EL (cell line): ENCODE measurements around the gene NWD2.
"Not testable (repeated sequence)": the region's sequence is repeated elsewhere in the genome, so short reads cannot be mapped to it uniquely, and the experiment has no call there.

Experiments
- DNase-seq: peaks from one replicate; pipeline ENCODE4 v3.0.0-alpha.2; 2016

NWD2 gene

DNA sequence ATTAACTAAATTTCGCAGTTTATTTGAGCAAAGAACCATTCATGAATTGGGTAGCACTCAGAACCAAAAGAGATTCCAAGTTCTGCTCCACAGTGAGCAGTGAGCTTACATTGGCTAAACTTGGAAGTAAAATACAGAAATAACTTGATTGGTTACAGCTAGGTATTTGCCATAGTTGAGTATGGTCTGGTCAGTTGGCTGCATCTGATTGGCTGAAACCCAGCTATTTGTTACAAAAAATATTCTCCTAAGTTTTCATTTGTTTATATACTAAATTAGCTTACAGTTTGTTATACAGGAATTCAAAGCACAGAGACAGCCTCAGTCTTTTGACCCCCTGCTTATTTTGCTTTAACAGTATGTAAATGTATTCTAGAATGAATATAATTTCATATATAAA, 226.6 kb downstream of the NWD2 start:
- DNase-seq, result no peak

DNA sequence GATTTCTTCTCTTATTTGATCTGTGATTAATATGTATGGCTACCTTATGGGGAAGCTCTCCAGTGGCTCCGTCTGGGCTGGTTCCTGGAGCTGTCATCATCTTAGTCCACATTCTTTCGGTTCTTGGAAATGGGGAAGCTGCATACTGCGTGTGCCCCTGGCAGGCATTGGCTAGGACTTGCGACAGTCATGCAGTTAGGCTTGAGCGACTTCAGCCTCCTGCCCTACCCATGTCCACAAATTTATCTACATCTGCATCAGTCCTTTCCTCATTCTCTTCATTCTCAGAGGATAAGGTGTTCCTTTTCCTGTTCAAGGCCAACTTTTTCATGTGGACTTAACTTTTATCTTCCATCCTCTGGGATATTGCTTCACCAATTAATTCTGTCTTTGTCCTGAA, 227.4 kb downstream of the NWD2 start:
- DNase-seq, result no peak

DNA sequence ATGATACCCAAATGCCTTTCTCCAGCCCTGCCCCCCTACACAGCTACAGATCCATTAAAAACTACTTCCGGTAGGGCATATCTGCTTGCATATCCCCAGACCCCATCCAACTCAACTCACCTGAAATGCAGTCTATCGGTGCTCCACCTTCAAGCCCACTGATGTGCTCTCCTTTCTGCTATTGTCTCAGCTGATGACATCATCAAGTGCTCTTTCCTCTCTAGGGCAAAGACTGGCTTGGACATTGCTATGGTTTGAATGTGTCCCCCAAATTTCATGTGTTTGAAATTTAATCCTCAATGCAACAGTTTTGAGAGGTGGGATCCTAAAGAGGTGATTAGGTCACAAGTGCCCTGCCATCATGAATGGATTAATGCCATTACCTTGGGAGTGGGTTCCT, 229.3 kb downstream of the NWD2 start:
- no peak for DNase-seq

DNA sequence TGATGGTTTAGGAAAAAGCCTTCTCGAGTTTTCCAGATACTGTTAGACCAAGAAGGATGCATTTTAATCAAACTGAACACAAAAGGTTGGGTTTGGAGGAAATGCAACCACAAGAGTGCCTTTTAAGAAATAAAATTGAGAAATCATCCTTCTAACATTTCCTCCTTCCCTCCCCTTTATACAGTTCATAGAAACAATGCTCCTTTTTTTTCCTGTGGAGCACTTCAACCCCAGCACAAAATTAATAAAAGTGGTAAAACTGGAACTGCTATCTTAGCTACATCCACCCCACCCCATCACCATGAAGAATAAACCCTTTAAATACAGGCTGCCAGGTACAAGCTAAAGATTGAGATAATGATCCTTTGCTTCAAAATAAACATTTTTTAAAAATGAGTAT, 230.5 kb downstream of the NWD2 start:
- no peak for DNase-seq

DNA sequence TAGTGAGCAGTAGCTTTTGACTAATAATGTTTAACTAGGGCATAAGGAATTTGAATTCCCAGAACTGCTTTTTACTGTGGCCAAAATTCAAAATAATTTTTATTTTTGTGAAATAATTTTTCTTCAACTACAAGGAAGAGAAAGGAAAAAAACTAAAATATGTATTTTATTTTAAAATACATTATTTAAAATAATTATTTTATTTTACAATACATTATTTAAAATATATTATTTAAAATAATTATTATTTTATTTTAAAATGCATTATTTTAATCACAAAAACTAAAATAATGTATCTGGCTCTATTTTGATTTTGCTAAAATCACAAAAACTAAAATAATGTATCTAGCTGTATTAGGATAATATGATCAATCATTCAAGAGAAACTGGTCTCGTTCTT, 231.2 kb downstream of the NWD2 start:
- no peak for DNase-seq

DNA sequence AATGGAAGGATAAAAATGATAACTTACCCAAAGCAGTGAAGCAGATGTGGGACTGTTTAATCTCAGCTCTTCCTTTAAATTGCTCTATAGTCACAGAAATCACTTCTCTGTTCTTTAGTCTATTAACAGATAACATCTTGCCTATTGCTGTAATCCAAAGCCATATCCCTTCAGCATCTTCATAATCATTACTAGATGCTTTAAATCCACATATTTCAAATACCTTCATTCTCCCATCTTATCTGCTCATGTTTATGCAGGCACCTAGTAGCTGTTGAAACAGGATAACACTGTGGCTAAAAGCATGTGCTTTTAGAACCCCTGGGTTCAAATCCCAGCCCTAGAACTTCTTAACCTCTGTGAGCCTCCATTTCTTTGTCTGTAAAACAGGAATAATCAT, 231.7 kb downstream of the NWD2 start:
- DNase-seq, result no peak

DNA sequence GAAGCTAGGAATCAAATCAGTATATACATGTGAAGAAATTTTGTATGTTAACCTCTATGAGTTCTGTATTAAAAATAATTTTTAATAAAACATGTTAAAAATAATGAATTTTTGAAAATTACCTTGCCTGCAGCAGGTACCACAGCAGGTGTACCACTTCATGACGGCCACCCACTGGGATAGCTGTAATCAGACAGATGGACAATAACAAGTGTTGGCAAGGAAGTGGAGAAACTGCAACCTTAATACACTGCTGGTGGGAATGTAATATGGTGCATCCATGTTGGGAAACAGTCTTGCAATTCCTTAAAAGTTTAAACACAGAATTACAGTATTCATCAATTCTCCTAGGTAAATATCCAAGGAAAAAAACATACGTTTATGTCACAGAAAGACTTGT, 232.1 kb downstream of the NWD2 start:
- DNase-seq, result no peak

DNA sequence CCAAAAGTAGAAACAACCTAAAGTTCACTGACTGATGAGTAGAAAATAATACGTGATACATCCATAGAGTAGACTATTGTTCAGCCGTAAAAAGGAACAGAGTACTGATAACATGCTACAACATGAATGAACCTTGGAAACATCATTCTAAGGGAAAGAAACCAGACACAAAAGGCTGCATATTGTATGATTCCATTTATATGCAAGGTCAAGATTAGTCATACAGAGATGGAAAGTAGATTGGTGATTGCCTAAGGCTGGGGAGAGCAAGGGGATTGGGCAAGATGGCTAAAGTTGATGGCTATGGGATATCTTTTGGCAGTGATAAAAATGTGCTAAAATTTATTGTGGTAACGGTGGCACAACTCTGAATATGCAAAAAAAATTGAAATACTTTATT, 232.6 kb downstream of the NWD2 start:
- DNase-seq, result no peak

DNA sequence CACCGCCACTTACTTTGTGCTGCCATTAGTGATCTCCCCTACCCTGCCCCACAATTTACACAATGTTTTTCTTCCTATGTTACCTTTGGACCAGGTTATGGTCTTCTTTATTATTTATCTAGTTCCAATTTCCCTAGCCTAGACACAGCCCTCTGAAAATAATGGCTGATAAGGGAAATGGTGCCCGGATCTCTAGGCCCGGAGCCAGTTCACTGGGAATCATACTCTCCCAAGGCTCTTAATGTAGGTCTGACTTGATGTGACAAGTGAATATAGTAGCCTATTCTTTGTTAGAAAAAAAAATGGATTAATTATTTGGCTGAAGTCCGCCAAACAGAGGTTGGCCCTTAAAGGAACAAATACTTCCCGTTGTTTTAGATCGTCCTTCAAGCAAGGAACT, 233.6 kb downstream of the NWD2 start:
- DNase-seq, result no peak

DNA sequence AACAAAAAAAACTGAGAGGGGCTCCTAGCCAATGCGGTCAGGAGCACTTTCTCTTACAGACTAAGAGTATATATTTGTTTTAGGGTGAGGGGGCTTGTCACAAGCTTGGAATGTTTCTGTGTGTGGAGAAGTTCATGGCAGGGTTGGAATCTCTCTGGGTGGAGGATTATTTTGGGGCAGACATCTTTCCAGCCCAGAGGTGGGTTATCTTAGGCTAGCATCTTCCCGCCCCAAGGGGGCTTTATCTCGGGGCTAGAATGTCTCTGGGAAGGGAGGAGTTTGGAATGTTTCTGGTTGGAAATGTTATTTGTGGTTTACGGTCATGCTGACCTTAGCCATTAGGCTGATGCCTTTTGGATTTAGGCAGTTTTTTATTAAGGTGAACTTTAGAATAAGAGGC, 236.0 kb downstream of the NWD2 start:
- no peak for DNase-seq

DNA sequence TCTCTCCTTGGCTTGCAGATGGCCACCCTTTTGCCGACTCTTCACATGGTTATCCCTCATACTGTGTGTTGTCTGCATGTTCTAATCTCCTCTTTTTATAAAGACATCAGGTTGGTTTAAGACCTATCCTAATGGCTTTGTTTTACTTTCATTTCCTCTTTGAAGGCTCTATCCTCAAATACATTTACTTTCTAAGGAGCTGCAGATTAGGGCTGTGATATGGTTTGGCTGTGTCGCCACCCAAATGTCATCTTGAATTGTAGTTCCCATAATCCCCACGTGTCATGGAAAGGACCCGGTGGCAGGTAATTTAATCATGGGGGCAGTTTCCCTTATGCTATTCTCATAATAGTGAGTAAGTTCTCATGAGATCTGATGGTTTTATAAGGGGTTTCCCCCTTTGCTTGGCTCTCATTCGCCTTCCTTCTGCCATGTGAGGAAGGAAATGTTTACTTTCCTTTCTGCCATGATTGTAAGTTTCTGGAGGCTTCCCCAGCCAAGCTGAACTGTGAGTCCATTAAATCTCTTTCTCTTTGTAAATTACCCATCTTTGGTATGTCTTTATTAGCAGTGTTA, 237.1 kb downstream of the NWD2 start:
- DNase-seq, result no peak

DNA sequence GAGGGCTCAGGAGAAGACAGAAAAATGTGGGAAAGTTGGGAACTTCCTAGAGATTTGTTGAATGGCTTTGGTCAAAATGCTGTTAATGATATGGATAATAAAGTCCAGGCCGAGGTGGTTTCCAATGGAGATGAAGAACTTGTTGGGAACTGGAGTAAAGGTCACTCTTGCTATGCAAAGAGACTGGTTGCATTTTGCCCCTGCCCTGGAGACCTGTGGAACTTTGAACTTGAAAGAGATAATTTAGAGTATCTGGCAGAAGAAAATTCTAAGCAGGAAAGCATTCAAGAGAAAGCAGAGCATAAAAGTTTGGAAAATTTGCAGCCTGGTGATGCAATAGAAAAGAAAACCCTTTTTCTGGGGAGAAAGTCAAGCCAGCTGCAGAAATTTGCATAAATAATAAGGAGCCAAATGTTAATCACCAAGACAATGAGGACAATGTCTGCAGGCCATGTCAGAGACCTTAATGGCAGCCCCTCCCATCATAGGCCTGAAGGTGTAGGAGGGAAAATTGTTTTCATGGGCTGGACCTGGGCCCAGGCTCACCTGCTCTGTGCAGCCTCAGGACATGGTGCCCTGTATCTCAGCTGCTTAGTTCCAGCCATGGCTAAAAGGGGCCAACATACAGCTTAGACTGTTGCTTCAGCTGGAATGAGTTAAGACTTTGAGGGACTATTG, 237.8 kb downstream of the NWD2 start:
- no peak for DNase-seq

DNA sequence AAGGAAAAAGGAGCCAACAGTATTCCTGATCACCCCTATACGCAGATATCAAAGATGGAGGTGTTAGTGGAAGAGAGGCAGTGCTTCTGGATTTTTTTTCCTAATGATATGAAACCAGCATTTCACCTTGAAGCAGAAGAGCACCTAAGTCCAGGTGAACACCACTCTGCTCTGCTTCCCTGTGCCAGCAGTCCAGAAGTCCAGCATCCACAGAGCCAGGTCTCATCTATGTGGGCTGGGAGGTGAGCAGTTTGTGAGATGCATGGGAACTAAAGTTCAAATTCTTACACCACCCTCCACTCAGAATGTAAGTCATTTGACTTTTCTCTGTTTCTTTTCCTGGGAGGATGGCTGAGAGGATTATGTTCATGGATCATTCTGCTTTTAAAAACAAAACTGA, 239.1 kb downstream of the NWD2 start:
- DNase-seq, result no peak

DNA sequence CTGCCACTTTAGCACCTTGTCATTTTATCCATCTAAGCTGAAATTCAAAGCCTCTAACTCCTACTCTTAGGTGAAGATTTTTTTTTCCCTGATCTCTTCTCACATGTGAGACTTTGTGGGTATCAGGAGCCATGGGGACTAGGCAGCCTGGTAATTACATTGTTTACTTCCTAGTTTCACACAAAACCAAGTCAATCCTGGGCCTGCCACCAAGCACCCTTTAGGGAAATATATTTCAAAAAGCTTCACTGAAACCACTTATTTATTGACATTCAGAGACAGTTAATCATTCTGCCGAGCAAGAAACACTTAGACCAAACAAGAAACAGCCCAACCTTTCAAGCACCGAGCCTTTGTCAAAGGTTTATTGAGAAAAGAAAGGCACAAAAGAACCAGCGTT, 241.6 kb downstream of the NWD2 start:
- DNase-seq, result no peak

DNA sequence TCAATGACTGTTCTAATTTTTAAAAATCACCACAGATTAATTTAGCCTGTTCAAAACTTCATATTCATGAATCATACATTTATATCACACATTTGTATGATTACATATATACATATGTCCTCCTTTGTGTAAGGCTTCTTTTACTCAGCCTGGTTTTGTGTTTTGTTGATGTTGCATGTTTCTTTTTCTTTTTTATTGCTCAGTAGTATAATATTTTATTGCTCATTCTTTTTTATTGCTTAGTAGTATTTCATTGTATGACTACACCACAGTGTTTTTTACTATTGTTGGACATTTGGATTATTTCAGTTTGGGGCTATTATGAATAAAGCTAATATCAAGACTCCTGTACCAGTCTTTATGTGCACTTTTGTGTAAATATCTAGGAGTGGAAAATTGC, 243.1 kb downstream of the NWD2 start:
- DNase-seq, result no peak

DNA sequence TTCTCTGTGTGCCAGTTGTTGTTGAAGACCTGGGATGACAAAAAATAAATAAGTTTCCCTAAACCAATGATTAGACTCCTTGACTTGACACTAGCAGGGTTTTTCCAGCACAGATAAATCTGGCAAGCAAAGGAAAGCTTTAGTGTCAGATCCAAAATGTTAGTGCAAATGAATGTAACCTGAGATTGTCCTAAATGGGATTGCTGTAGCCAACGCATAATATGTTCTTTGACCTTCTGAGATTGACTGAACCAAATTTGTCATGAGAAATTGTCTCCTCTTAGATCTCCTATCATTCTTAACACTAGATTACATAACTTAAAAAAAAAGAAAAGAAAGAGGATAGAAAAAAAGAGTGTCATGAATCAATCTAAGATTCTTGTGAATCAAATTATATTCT, 245.2 kb downstream of the NWD2 start:
- DNase-seq, result no peak

DNA sequence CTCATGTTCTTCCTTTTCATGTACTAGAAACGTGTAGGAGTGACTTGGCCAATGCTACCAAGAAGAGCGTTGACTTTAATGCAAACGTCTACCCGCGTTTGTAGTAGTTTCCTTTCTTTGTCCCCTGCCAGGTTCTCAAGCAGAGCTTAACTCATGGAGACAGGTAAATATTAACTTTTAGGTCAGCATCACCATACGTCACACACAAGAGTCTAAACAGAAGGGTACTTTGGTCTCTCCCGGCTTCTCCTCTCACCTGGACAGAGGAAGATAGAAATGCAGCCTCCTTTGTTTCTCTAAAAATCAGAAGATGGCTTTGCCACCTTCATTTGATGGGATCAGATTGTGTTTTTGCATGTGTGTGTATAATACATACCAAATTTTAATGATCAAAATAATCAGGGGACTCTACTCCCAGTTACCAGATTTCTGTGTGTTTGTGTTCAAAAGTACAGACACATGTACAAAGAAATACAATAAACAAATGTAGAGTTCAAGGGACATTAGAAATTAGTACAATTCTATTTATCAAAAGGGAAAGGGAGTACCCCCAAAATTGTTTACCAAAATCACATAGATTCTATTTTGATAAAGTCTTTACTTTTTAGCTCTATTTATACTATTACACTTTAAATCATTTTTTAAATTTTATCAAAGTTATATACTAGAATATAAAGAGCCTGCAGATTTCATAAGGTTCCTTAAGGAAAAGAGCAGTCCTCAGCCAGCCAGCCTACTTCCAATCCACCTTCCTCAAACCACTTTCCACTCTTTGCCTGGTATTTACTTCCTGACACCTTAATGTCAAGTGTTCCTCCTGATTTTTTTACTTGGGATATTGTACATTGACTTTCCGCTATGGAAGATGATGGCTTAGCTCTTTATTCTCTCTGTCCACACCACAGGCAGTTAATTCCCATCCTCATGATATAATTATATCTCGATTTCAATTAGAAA, 246.1 kb downstream of the NWD2 start:
- no peak for DNase-seq

DNA sequence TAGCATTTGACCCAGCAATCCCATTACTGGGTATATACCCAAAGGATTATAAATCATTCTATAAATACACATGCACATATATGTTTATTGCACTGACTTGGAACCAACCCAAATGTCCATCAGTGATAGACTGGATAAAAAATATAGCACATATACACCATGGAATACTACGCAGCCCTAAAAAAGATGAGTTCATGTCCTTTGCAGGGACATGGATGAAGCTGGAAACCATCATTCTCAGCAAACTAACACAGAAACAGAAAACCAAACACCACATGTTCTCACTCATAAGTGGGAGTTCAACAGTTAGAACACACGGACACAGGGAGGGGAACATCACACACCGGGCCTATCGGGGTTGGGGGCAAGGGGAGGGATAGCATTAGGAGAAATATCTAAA, 250.8 kb downstream of the NWD2 start:
- not testable (repeated sequence) for DNase-seq
